Measurements from ENCODE around the gene EOLA1. TPM values are rescaled to one million over a fixed set of nuclear protein-coding genes. Genes with fewer than 3 reads are reported as not detected.

The EOLA1 gene
- total RNA-seq, 1 experiment from 2014 or later: 7.9 TPM

GRCh38 chrX:149569770-149570169, 29.0 kb downstream of the EOLA1 start:
- Histone ChIP-seq H4K20me1 (ENCODE audit: control insufficient read depth, insufficient read depth, insufficient read length) (no peaks in the 10 kb centered on the region), H2BK5ac (ENCODE audit: insufficient read length, low read length) (no peak overlapping the region), H3K23me2 (ENCODE audit: insufficient read length, low read depth, low read length, poor library complexity, severe bottlenecking) (no peaks in the 10 kb centered on the region), H3K18ac (ENCODE audit: insufficient read length, low read depth, low read length) (no peak overlapping the region), H2BK120ac (ENCODE audit: low read depth, low read length, poor library complexity, severe bottlenecking) (no peak overlapping the region), H3K4ac (ENCODE audit: low read depth, low read length) (no peak overlapping the region), H3K4me1 (ENCODE audit: insufficient read depth, low read length) (no peaks in the 10 kb centered on the region), H2AFZ (ENCODE audit: low read length) (no peak overlapping the region), H4K8ac (replicated peaks; ENCODE audit: insufficient read length, low read depth, low read length) (no peak overlapping the region), H4K5ac (ENCODE audit: insufficient read length, low read depth, low read length) (no peak overlapping the region), H3K27ac (ENCODE audit: insufficient read length, low read depth, low read length) (no peak overlapping the region), H3K4me2 (ENCODE audit: insufficient read depth, insufficient read length, low read length) (no peak overlapping the region), H3T11ph (ENCODE audit: low read length) (no peak overlapping the region), H3K56ac (ENCODE audit: insufficient read length, low read depth, low read length) (no peak overlapping the region), H3K23ac (ENCODE audit: insufficient read length, low read depth, low read length) (no peak overlapping the region), H2AK5ac (ENCODE audit: insufficient read length, low read length) (no peak overlapping the region), H3K79me1 (ENCODE audit: insufficient read depth, low read depth, low read length, poor library complexity, severe bottlenecking) (no peaks in the 10 kb centered on the region), H3K27me3 (ENCODE audit: insufficient read depth, low read length) (no peaks in the 10 kb centered on the region), H2BK20ac (ENCODE audit: low read depth, low read length, poor library complexity, severe bottlenecking) (no peak overlapping the region), H2BK12ac (ENCODE audit: insufficient read length, low read depth, low read length) (no peak overlapping the region), H3K9me3 (ENCODE audit: control insufficient read depth, low read depth, low read length) (peaks cover 48% of the 10 kb centered on the region), H3K9ac (ENCODE audit: extremely low read depth, insufficient read length, low read length) (no peak overlapping the region), H2BK15ac (ENCODE audit: low read depth, low read length) (no peak overlapping the region), H3K79me2 (ENCODE audit: insufficient read depth, low read length) (no peaks in the 10 kb centered on the region), H4K91ac (ENCODE audit: insufficient read length, low read depth, low read length) (no peak overlapping the region), H3K14ac (ENCODE audit: insufficient read depth, low read length) (no peak overlapping the region)
- DNase-seq: no peak
- TF ChIP-seq CTCF (conservative IDR thresholded peaks at IDR 0.05): no peak
- WGBS (ENCODE audit: extremely low coverage, insufficient read length, low lambda C conversion rate): no CpG with 5 or more reads among the region's 2 CpGs
- H3K9me3 Mint-ChIP-seq: peaks cover 49 to 53% of the 10 kb centered on the region in 2 experiments
- no peaks in the 10 kb centered on the region for H3K27me3 Mint-ChIP-seq (ENCODE audit: low read depth)
- H3K36me3 Mint-ChIP-seq (ENCODE audit: insufficient read depth in 1 of 3, low read depth in 3 of 3): no peaks in the 10 kb centered on the region; a peak in 1 of 7 replicates
- no peak overlapping the region for H3K4me3 Mint-ChIP-seq
- peaks cover 18 to 33% of the 10 kb centered on the region in 2 experiments for H3K4me1 Mint-ChIP-seq
- H3K27ac Mint-ChIP-seq: no peak overlapping the region

All from H9 (cell line).